AG09319 (cell line): ENCODE results near the gene SLC46A2.

ENCODE experiments used
- DNase-seq: peaks from one replicate; pipeline ENCODE4 v3.0.0-alpha.2; 2010; ENCODE audit warnings: low read depth; ENCODE audit errors: extremely low read depth
- TF ChIP-seq, protein P1 (sequence below): IDR thresholded peaks from 2 replicates; pipeline ENCODE4 v1.5.1; 2011; ENCODE audit warnings: low read depth, mild to moderate bottlenecking, inconsistent platforms, low read length, moderate library complexity

SLC46A2 gene

GRCh38 chr9:112886351-112886750 lies 4.3 kb downstream of the SLC46A2 start:
- TF ChIP-seq, protein P1, sequence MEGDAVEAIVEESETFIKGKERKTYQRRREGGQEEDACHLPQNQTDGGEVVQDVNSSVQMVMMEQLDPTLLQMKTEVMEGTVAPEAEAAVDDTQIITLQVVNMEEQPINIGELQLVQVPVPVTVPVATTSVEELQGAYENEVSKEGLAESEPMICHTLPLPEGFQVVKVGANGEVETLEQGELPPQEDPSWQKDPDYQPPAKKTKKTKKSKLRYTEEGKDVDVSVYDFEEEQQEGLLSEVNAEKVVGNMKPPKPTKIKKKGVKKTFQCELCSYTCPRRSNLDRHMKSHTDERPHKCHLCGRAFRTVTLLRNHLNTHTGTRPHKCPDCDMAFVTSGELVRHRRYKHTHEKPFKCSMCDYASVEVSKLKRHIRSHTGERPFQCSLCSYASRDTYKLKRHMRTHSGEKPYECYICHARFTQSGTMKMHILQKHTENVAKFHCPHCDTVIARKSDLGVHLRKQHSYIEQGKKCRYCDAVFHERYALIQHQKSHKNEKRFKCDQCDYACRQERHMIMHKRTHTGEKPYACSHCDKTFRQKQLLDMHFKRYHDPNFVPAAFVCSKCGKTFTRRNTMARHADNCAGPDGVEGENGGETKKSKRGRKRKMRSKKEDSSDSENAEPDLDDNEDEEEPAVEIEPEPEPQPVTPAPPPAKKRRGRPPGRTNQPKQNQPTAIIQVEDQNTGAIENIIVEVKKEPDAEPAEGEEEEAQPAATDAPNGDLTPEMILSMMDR, result no peak
- no peak for DNase-seq

DNA sequence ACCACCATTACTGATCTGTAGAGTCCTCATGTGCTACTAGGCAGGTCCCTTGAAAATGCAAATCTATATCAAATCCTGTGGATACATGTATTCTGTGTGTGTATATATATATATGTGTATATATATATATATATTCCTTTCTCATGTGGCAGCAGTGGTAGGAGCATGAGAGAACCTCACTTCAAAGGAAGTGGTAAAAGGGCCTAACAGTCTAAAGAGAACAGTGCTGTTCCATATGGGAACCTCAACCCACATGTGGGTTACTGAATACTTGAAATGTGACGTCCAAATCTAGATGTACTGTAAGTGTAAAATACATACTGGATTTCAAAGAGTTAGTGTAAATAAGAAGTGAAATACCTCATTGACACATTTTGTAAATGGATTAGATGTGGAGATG lies 5.4 kb downstream of the SLC46A2 start:
- TF ChIP-seq, protein P1, result no peak
- DNase-seq, result no peak

DNA sequence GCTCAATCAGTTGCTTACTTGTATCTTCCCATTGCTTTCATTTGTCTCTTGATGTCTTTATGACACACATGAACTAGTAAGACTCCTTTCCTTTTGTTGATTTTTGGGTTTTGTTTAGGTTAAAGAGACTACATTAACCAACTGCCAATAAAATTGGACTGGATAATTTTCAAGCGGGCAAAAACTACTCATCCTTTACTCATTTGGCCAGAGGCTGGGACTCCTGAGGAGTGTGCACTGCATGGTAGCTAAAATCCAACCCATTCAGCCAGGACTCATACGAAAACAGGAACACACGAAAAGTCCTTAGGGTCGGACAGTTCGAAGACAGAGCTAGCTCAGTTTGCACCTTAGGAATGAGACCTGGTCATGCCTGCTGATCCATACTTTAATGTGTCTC lies 6.0 kb downstream of the SLC46A2 start:
- DNase-seq, result no peak
- TF ChIP-seq, protein P1, result no peak

- TF ChIP-seq, protein P1, result no peak
Observed at GRCh38 chr9:112884101-112884500, 6.6 kb downstream of the SLC46A2 start.

GRCh38 chr9:112881331-112881730 lies 9.3 kb downstream of the SLC46A2 start:
- no peak for DNase-seq
- TF ChIP-seq, protein P1, result no peak

More at GRCh38 chr9:112884101-112884500, 6.6 kb downstream of the SLC46A2 start:
- DNase-seq, result no peak

DNA sequence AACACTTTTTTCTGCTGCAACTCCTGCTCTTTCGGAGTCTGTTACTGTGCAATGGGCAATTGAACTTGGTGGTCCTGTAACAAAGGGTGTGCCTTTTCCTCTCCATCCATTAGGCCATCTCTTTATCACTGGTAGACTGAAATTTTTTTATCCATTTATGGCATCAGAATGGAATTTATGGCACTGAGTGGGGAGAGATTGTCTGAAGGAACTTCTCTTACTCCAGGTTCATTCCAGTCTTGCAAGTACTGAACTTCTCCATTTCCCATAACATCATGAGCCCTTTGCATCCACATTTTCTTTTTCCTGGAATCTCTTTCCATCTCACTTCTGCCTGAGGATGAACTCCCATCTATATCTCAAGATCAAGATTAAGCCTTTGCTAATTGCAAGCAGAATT lies 10.0 kb downstream of the SLC46A2 start:
- no peak for DNase-seq
- TF ChIP-seq, protein P1, result no peak

- TF ChIP-seq, protein P1, result no peak
- DNase-seq, result no peak
Observed at GRCh38 chr9:112878752-112879151, 11.9 kb downstream of the SLC46A2 start.
